Measurements from ENCODE around the gene DRD1.
"Not testable (repeated sequence)": the region's sequence is repeated elsewhere in the genome, so short reads cannot be mapped to it uniquely, and the experiment has no call there.

DNA sequence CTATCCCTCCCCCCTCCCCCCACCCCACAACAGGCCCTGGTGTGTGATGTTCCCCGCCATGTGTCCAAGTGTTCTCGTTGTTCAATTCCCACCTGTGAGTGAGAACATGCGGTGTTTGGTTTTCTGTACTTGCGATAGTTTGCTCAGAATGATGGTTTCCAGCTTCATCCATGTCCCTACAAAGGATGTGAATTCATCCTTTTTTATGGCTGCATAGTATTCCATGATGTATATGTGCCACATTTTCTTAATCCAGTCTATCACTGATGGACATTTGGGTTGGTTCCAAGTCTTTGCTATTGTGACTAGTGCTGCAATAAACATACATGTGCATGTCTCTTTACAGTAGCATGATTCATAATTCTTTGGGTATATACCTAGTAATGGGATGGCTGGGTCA lies 48.6 kb downstream of the DRD1 start:
- TF ChIP-seq, protein P1, sequence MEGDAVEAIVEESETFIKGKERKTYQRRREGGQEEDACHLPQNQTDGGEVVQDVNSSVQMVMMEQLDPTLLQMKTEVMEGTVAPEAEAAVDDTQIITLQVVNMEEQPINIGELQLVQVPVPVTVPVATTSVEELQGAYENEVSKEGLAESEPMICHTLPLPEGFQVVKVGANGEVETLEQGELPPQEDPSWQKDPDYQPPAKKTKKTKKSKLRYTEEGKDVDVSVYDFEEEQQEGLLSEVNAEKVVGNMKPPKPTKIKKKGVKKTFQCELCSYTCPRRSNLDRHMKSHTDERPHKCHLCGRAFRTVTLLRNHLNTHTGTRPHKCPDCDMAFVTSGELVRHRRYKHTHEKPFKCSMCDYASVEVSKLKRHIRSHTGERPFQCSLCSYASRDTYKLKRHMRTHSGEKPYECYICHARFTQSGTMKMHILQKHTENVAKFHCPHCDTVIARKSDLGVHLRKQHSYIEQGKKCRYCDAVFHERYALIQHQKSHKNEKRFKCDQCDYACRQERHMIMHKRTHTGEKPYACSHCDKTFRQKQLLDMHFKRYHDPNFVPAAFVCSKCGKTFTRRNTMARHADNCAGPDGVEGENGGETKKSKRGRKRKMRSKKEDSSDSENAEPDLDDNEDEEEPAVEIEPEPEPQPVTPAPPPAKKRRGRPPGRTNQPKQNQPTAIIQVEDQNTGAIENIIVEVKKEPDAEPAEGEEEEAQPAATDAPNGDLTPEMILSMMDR (IDR thresholded peaks at IDR 0.05) = not testable (repeated sequence)
- TF ChIP-seq ZFX (IDR thresholded peaks at IDR 0.05; ENCODE audit: borderline replicate concordance) = not testable (repeated sequence)
